Stimulated activated naive CD4-positive, alpha-beta T cell treated with Interleukin-2 at 50 U/mL for 16 hours (primary cell): ENCODE measurements around the gene CHI3L1.

ENCODE experiments used
- DNase-seq: peaks from one replicate; lab custom pipeline; 2025; lab: John Stamatoyannopoulos, UW

The CHI3L1 gene

GRCh38 chr1:203180611-203181330, 5.7 kb downstream of the CHI3L1 start:
- no peak for DNase-seq

GRCh38 chr1:203179667-203180005, 6.9 kb downstream of the CHI3L1 start:
- no peak for DNase-seq

- DNase-seq: no peak
Measured at GRCh38 chr1:203178821-203179666, 7.5 kb downstream of the CHI3L1 start.

GRCh38 chr1:203178083-203178482, 8.4 kb downstream of the CHI3L1 start:
- no peak for DNase-seq

GRCh38 chr1:203177470-203178039, 8.9 kb downstream of the CHI3L1 start:
- no peak for DNase-seq

GRCh38 chr1:203177036-203177405, 9.5 kb downstream of the CHI3L1 start:
- DNase-seq: no peak

- DNase-seq: no peak
Measured at GRCh38 chr1:203176273-203177035, 10.1 kb downstream of the CHI3L1 start.

GRCh38 chr1:203175827-203176241, 10.7 kb downstream of the CHI3L1 start:
- DNase-seq: no peak

GRCh38 chr1:203175237-203175826, 11.2 kb downstream of the CHI3L1 start, which contains the start of gene MYBPH:
TSS of gene MYBPH (minus strand) at chr1:203175826. CDS start at chr1:203175755, 71 bp downstream.
- DNase-seq: no peak

GRCh38 chr1:203174324-203174985, 12.0 kb downstream of the CHI3L1 start:
- no peak for DNase-seq

- no peak for DNase-seq
Measured at GRCh38 chr1:203173566-203173965, 12.9 kb downstream of the CHI3L1 start.

GRCh38 chr1:203173011-203173555, 13.4 kb downstream of the CHI3L1 start:
- DNase-seq: no peak

GRCh38 chr1:203172184-203173010, 14.1 kb downstream of the CHI3L1 start:
- DNase-seq: no peak

GRCh38 chr1:203171341-203172183, 14.9 kb downstream of the CHI3L1 start:
- DNase-seq: no peak

GRCh38 chr1:203170625-203171330, 15.7 kb downstream of the CHI3L1 start:
- DNase-seq: no peak

GRCh38 chr1:203169770-203170520, 16.6 kb downstream of the CHI3L1 start:
- DNase-seq: no peak

- DNase-seq: no peak
Measured at GRCh38 chr1:203168991-203169390, 17.5 kb downstream of the CHI3L1 start.
